OCI-LY7 (cell line): ENCODE results near the gene ZNF581.

Source experiments
- CTCF ChIP-seq: fragments of 200-600 bp; sonication (generic); conservative IDR thresholded peaks from 2 replicates; pipeline ENCODE4 v1.5.1; 2014; ENCODE audit warnings: mild to moderate bottlenecking, antibody characterized with exemption, low read length, moderate library complexity, mixed read lengths
- EZH2phosphoT487 ChIP-seq: fragments of 200-600 bp; sonication (generic); IDR thresholded peaks from 2 replicates; pipeline ENCODE4 v1.6.1; 2018; ENCODE audit warnings: low read depth, borderline replicate concordance, mild to moderate bottlenecking, mixed run types, antibody characterized with exemption, low read length, moderate library complexity, mixed read lengths

DNA sequence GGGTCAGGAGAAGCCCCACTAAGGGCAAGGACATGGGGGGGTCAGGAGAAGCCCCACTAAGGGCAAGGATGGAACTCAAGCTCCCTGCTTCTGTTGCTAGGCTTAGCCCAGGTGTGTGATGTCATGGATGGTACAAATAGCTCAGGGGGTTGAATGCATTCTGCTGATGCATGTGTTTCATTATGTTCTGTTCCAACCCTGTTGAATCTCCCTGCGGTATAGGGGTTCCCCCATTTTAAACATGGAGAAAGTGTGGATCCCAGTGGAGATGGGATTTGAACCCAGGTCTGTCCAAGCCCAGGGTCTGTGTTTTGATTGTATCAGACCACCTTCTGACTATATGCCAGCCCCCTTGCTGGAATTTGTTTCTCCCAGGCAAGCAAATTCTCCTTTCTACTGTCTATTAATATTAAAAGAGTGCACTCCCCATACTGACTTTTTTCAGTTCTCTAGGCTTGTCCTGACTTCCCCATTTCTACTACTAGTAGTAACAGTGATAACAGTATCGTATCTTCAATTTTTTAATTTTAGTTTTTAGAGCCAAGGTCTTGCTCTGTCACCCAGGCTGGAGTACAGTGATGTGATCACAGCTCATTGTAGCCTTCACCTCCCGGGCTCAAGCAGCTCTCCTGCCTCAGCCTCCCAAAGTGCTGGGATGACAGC lies 31.3 kb upstream of the ZNF581 start:
- TF ChIP-seq CTCF (no peak), EZH2phosphoT487 (no peak)
